GM12874 (cell line): ENCODE measurements around the gene STK36.

Experiments used
- CTCF ChIP-seq: IDR thresholded peaks from 2 replicates; pipeline ENCODE4 v1.5.1; 2011; ENCODE audit warnings: low read depth, mild to moderate bottlenecking, control low read depth, low read length, moderate library complexity; ENCODE audit not compliant: insufficient read depth

STK36 gene

GRCh38 chr2:218736531-218736930, 64.6 kb downstream of the STK36 start:
- no peak for TF ChIP-seq CTCF

- TF ChIP-seq CTCF, result no peak
Observed at GRCh38 chr2:218743068-218743467, 71.2 kb downstream of the STK36 start.

DNA sequence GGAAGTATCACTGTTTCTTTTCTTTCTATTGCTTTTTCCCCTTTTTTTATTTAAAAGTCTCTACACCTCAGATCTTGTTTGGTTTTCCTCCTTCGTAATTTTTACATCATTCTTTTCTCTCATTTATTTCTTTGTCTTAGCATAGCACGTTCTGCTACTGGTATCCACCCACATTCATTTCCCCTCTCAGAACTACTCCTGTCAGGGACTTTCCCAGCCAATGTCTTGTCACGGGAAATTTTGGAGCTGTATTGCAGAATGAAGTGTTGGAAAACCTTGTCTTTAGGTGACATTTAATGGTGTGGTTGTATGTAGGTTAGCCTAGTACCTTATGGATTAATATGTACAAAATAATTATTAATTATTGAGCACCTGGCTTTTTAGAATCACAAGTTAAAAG, 72.7 kb downstream of the STK36 start:
- no peak for TF ChIP-seq CTCF

DNA sequence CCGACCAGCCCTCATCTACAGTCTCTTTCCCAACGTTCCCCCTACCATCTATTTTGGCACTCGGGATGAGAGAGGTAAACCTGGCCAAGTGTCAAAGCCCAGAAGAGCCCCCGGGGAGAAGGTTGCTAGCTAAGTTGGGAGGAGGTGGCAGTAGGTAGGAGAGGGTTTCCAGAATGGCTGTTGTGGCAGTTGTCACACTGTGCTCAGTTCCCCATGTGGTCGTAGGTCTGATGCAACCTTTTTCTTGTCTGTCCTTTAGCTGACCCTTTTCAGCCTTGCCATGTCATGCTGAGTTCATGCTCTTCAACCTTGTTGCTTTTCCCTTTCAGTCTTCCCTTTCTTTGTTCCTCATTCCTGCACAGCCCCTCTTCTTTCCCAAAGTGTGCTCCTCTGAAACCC, 73.3 kb downstream of the STK36 start:
- no peak for TF ChIP-seq CTCF

GRCh38 chr2:218745559-218746469, 73.9 kb downstream of the STK36 start:
- no peak for TF ChIP-seq CTCF

DNA sequence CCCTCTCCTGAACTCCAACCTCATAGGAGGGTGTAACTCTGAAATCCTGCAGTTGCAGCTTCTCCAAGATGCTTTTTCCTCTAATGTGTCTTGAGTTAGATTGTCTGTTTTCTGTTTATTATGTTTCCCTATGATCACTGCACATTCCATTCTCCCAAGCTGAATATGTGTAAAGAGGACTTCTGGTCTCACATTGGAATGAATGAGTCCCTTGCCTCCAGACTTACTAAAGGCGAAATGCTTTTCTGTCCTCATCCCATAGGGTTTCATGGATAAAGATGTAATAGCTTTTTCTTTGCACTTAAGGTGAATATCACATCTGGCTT, 74.5 kb downstream of the STK36 start:
- TF ChIP-seq CTCF, result no peak

DNA sequence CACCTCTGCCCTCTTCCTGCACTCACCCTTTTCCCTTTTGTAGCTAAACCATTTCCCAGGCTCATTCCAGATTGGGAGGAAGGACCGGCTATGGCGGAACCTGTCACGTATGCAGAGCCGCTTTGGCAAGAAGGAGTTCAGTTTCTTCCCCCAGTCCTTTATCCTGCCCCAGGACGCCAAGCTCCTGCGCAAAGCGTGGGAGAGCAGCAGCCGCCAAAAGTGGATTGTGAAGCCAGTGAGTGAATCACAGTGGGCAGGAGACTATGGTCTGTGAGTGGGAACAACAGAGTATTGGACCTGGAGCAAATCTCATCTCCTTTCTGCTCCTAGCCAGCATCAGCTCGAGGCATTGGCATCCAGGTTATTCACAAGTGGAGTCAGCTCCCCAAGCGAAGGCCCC, 75.1 kb downstream of the STK36 start:
- no peak for TF ChIP-seq CTCF
